MCF 10A (cell line): ENCODE data around the gene SNX27. TPM values are rescaled to one million over a fixed set of nuclear protein-coding genes. Genes with fewer than 3 reads are reported as not detected.

Experiments
- BruUV-seq: library from RNA; stranded (reverse); fragments of 400-500 nt; replicated peaks from 2 replicates; lab custom pipeline; 2021; lab: Mats Ljungman, UMichigan
- CTCF ChIA-PET: fragments of 300-600 bp; sonication (Branson Sonifier 250); formaldehyde crosslinking; extraction: SDS; loops from one replicate; lab custom pipeline; 2021; ENCODE audit warnings: antibody characterized with exemption, inconsistent platforms; lab: Yijun Ruan, JAX
- POLR2A ChIA-PET: fragments of 300-600, 350-650 bp; sonication (Branson Sonifier 250); formaldehyde crosslinking; extraction: SDS; loops from one replicate; lab custom pipeline; 2020; ENCODE audit warnings: antibody characterized with exemption, inconsistent platforms; lab: Yijun Ruan, JAX
- DNase-seq: peaks from one replicate; pipeline ENCODE4 v3.0.0-alpha.2; 2018; ENCODE audit not compliant: unreplicated experiment
- H3K27ac Mint-ChIP-seq: one replicate; pipeline ENCODE4 v1.8.0; 2022; ENCODE audit warnings: mild to moderate bottlenecking, low read depth, mixed read lengths; ENCODE audit not compliant: unreplicated experiment
- H3K27me3 Mint-ChIP-seq: one replicate; pipeline ENCODE4 v1.8.0; 2022; ENCODE audit warnings: mixed read lengths; ENCODE audit not compliant: insufficient read depth, unreplicated experiment
- H3K36me3 Mint-ChIP-seq: one replicate; pipeline ENCODE4 v1.8.0; 2022; ENCODE audit warnings: mild to moderate bottlenecking, moderate library complexity, mixed read lengths; ENCODE audit not compliant: insufficient read depth, unreplicated experiment
- H3K4me1 Mint-ChIP-seq: one replicate; pipeline ENCODE4 v1.8.0; 2022; ENCODE audit warnings: mixed read lengths; ENCODE audit not compliant: insufficient read depth, unreplicated experiment
- H3K4me3 Mint-ChIP-seq: one replicate; pipeline ENCODE4 v1.8.0; 2022; ENCODE audit warnings: mild to moderate bottlenecking, moderate library complexity, mixed read lengths; ENCODE audit not compliant: unreplicated experiment
- H3K9me3 Mint-ChIP-seq: one replicate; pipeline ENCODE4 v1.8.0; 2022; ENCODE audit warnings: mixed read lengths; ENCODE audit not compliant: unreplicated experiment
- intact Hi-C: fragments of 100-400 bp; cut with micrococcal nuclease; formaldehyde crosslinking; loops from 2 replicates; pipeline ENCODE4 v1.14.1; 2022
- total RNA-seq: library from RNA; stranded (reverse); gene quantifications from 2 replicates; pipeline ENCODE4 v1.2.3, GENCODE V29; 2022
- TF ChIP-seq, protein P1 (sequence below): fragments of 200-600 bp; IDR thresholded peaks from one replicate; pipeline ENCODE4 v1.8.0; 2022; ENCODE audit warnings: antibody characterized with exemption, mild to moderate bottlenecking; ENCODE audit not compliant: unreplicated experiment

The SNX27 gene
- total RNA-seq, 1 experiment from 2014 or later, result 36.9 TPM

- CTCF ChIA-PET, result interaction anchor here (0.5 to 10.7 kb wide), 9 partner anchors 16 to 643 kb away, joined by 3 to 107 read pairs (median 3); no protein-coding TSS in a partner anchor
- no peaks in the 10 kb centered on the region for H3K9me3 Mint-ChIP-seq
- H3K27me3 Mint-ChIP-seq, result no peaks in the 10 kb centered on the region
- TF ChIP-seq, protein P1, sequence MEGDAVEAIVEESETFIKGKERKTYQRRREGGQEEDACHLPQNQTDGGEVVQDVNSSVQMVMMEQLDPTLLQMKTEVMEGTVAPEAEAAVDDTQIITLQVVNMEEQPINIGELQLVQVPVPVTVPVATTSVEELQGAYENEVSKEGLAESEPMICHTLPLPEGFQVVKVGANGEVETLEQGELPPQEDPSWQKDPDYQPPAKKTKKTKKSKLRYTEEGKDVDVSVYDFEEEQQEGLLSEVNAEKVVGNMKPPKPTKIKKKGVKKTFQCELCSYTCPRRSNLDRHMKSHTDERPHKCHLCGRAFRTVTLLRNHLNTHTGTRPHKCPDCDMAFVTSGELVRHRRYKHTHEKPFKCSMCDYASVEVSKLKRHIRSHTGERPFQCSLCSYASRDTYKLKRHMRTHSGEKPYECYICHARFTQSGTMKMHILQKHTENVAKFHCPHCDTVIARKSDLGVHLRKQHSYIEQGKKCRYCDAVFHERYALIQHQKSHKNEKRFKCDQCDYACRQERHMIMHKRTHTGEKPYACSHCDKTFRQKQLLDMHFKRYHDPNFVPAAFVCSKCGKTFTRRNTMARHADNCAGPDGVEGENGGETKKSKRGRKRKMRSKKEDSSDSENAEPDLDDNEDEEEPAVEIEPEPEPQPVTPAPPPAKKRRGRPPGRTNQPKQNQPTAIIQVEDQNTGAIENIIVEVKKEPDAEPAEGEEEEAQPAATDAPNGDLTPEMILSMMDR, result no peak
- H3K4me3 Mint-ChIP-seq, result peak overlapping the region; percentile 89
- DNase-seq, result peak; percentile 68
- peaks cover 60% of the 10 kb centered on the region for H3K4me1 Mint-ChIP-seq
- POLR2A ChIA-PET, result interaction anchor here (0.6 to 3.2 kb wide), 34 partner anchors 10 to 546 kb away, joined by 3 to 37 read pairs (median 4); partner anchors contain the start of genes CGN, MRPL9, TDRKH and TUFT1
- no TSS peak for BruUV-seq
- H3K27ac Mint-ChIP-seq, result peak overlapping the region; percentile 81
- intact Hi-C loops, result no loop called here
- peaks cover 5% of the 10 kb centered on the region for H3K36me3 Mint-ChIP-seq
Measured at GRCh38 chr1:151611288-151611790, 511 bp upstream of the SNX27 start.

GRCh38 chr1:151612501-151613281, 841 bp downstream of the SNX27 start:
- Mint-ChIP-seq H3K36me3 (no peaks in the 10 kb centered on the region), H3K27ac (peak overlapping the region; percentile 88), H3K9me3 (no peaks in the 10 kb centered on the region), H3K27me3 (no peaks in the 10 kb centered on the region), H3K4me1 (peaks cover 53% of the 10 kb centered on the region), H3K4me3 (peak overlapping the region; percentile 89)
- TF ChIP-seq, protein P1, result no peak
- no TSS peak for BruUV-seq
- ChIA-PET CTCF (interaction anchor here (1.2 to 10.7 kb wide), 2 partner anchors 18 to 75 kb away, joined by 4 to 107 read pairs; no protein-coding TSS in a partner anchor), POLR2A (interaction anchor here (0.9 to 3.2 kb wide), 12 partner anchors 9 to 151 kb away, joined by 3 to 37 read pairs (median 7); partner anchors contain the start of genes MRPL9 and TUFT1)
- DNase-seq, result no peak
- intact Hi-C loops, result no loop called here

GRCh38 chr1:151613282-151613780, 1.5 kb downstream of the SNX27 start:
- POLR2A ChIA-PET, result interaction anchor here (0.9 kb wide), 1 partner anchor 33 kb away, joined by 3 read pairs; no protein-coding TSS in a partner anchor
- no peaks in the 10 kb centered on the region for H3K9me3 Mint-ChIP-seq
- DNase-seq, result no peak
- peak overlapping the region; percentile 88 for H3K27ac Mint-ChIP-seq
- peaks cover 49% of the 10 kb centered on the region for H3K4me1 Mint-ChIP-seq
- intact Hi-C loops, result no loop called here
- no peaks in the 10 kb centered on the region for H3K27me3 Mint-ChIP-seq
- no TSS peak for BruUV-seq
- CTCF ChIA-PET, result no interaction called here
- no peaks in the 10 kb centered on the region for H3K36me3 Mint-ChIP-seq
- H3K4me3 Mint-ChIP-seq, result peak overlapping the region; percentile 89
- TF ChIP-seq, protein P1, result no peak
